HG03175 (cell line): ENCODE measurements around the gene SLC35F3.
"Not testable (repeated sequence)": the region's sequence is repeated elsewhere in the genome, so short reads cannot be mapped to it uniquely, and the experiment has no call there.

Source experiments
- ATAC-seq: cut with Tn5 transposase; IDR thresholded peaks from one replicate; pipeline ENCODE4 v1.9.1; 2021; ENCODE audit warnings: mild to moderate bottlenecking, moderate library complexity; ENCODE audit not compliant: unreplicated experiment

SLC35F3 gene

DNA sequence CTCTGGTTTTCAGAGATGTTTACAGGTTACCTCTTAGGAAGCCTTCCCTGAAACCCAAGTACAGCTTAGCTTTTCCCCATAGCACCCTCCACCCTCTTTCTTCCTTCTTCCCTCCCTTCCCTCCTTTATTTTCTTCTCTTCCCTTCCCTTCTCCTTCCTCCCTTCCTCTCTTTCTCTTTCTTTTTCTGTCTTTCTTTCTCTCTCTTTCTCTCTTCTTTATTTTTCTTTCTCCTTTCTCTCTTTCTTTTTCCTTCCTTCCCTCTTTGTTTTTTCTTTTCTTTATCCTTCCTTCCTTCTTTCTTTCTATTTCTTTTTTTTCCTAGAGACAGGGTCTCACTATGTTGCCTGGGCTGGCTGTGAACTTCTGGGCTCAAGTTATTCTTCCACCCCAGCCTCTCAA lies 231.6 kb downstream of the SLC35F3 start:
- ATAC-seq, result no peak

DNA sequence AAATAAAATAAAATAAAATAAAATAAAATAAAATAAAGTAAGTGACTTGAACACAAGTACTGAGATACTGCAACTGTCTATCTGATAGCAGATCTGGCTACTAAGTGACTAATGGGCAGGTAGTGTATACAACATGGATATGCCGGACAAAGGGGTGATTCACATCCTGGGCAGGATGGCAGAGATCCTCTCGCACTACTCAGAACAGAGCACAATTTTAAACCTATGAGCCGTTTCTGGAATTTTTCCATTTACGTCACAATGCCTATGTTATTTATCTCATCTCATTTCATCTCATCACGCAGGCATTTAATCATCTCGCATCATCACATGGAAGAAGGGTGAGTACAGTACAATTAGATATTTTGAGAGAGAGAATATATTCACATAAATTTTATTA lies 235.5 kb downstream of the SLC35F3 start:
- no peak for ATAC-seq

DNA sequence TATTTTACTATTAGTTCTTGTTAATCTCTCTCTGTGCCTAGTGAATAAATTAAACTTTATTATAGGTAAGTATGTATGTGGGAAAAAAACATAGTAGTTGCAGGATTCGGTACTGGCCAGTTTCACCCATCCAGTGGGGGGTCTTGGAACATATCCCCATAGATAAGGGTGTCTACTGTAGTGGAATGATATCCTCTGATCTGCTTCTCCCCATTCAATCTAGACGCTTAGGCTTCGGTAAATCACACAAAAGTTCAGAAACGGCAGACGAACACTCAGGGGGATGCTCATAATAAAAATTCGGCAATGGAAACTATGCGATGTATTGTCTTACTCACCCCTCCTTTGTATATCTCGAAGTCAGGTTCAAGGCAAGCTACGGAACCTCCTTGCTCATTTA lies 235.9 kb downstream of the SLC35F3 start:
- no peak for ATAC-seq

DNA sequence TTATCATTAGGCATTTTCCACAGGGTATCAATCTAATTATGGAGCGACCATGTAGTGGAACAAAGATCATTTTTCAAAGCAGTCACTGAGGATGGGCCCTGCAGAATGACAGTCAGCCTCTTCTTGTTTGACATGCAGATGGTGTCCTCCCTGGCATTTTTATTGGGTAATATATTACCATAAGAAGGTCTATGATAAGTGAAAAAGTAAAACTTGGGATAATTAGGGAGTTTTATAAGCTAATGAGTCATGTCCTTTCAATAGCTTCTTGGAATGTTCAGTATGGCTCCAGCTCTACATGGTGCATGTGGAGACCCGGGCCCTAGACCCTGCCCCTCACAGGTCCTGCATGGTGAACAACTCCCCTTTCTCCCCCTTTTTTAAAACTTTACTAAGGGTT lies 236.5 kb downstream of the SLC35F3 start:
- ATAC-seq, result no peak

DNA sequence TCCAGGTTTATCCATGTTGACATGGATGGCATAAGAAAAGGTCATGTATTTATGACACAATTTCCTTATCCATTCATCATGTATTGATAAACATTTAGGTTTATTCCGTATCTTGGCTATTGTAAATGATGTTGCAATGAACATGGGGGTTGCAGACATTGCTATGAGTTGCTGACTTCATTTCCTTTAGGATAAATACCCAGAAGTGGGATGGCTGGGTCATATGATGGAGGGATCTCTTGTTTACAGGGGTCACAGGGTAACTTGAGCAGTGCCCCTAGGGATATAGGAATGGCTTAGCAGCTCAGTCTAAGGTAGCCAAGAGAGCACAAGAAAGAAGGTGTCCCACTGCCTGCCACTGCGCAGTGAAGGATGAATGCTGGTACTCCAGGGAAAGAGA lies 239.2 kb downstream of the SLC35F3 start:
- no peak for ATAC-seq

DNA sequence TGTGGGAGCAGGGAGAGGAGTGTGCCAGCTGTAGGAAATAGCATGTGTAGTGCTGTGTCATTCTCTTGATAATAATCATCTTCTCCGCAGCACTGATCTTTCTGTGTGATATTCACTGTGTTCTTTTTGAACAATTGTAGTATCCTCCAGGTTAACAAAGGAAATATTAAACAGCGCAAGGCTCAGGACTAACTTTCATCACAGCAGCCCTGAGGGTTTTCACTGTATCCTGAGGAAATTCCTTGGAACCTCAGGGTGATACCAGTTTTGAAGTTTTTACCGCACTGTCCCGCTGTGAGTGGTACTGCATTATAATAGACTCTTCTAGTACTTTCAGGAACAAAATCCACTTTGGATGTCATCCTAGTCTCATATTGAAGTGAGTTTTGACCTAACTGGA lies 240.4 kb downstream of the SLC35F3 start:
- ATAC-seq, result no peak

DNA sequence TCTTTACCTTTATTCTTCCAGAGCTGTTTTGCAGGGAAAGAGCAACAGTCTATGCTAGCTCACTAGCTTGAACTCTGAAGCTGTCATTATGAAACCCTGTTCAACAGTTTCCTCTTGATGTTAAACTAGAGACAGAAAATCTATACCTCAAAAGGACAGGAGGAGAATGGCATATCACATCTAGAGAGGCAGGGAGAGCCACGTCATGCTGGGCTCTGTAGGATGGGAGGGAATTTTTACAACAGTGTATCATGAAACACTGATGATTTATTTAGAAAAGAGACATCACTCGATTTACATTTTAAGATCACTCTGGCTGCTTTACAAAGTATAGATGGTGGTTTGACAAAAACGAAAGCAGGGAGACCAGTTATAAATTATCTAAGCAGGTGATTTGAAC lies 243.9 kb downstream of the SLC35F3 start:
- ATAC-seq, result no peak

DNA sequence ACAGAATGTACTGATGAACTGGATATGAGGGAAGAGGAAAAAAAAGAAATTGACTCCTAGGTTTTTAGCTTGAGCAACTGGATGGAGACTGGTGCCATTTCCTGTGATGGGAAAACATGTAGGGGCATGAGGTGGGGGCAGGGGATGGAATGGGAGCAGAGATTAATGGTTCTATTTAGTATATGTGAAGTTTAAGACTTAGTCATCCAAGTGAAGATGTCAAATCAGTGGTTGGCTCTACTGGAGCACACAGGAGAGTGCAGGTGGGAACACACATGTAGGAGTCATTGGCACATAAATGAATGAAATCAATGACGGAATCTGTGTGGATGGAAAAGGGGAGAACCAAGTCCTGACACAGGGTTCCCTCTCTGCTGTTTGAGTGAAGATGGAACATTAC lies 244.3 kb downstream of the SLC35F3 start:
- no peak for ATAC-seq

DNA sequence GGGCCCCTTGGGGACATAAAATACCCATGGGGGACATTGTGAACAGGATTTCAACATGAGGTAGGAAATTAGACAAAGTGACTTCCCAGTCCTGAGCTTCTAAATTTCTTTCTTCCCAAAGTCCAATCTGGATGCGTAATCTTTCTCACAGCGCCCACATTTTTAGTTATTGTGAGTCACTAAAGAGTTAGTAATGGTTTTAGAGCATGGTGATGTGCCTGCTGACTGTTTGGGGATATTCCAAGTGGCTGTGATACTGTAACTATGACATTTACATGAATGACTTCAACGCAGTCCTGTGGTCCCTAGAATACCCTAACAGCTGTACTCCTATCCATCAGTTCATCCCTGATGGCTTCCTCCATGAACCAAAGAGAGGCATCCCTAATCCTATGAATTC lies 244.7 kb downstream of the SLC35F3 start:
- ATAC-seq, result no peak

DNA sequence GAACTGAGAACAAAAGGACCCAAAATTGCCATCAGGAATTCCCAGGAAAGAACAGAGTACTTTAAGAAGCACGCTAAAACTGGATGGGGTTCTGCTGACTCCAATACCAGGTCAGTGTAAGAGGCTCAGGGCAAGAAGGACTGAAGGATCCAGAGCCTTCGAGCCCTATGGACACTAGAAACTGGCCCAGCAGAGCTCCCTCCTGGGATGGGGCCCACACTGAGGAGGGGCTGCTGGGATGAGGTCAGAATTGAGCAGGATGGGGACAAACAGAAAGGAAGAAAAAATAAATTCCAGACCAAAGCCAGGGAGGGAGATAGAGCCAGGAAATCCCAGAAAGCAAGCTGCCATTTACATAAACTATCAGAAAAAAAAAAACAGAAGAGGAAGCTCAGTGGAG lies 246.4 kb downstream of the SLC35F3 start:
- no peak for ATAC-seq

DNA sequence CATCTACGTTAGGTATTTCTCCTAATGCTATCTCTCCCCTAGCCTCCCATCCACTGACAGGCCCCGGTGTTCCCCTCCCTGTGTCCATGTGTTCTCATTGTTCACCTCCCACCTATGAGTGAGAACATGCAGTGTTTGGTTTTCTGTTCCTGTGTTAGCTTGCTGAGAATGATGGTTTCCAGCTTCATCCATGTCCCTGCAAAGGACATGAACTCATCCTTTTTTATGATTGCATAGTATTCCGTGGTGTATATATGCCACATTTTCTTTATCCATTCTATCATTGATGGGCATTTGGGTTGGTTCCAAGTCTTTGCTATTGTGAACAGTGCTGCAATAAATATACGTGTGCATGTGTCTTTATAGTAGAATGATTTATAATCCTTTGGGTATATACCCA lies 247.9 kb downstream of the SLC35F3 start:
- ATAC-seq, result not testable (repeated sequence)

DNA sequence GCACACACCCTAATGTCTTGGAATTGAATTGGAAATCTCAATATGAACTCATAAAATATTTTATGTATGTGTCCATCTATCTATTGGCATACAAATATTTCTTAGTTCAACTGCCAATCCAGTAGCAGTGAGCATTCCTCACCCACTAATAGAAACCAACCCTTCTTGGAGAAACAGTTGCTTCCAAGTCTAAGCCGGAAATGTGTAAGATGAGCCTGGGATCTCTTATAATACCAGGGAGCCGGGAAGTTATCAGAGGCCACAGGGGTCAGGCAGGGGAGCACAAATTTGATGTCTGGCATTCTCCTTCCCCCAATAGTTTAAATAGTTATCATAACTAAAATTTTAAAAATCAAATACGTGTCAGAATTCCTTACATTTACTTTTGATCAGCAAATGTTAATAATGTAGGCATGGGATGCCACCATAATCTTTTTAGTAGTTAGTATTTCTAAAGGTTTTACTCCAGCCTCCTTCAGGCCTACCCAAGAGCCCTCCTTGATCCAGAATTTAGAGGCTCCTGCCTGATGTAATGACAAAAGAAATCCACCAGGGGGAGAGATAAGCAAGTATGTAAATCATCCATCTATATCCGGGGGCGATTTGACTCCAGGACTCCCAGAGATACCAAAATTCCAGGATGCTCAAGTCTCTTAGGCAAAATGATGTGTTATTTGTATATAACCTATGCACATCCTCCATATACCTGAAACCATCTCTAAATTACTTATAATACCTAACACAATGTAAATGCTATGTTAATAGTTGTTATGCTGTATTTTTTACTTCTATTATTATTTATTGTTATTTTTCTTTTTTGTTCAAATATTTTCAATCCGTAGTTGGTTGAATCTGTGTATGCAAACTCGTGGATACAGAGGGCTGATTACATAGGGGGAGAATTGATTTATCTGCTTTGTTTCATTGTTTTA lies 250.1 kb downstream of the SLC35F3 start:
- ATAC-seq, result no peak

DNA sequence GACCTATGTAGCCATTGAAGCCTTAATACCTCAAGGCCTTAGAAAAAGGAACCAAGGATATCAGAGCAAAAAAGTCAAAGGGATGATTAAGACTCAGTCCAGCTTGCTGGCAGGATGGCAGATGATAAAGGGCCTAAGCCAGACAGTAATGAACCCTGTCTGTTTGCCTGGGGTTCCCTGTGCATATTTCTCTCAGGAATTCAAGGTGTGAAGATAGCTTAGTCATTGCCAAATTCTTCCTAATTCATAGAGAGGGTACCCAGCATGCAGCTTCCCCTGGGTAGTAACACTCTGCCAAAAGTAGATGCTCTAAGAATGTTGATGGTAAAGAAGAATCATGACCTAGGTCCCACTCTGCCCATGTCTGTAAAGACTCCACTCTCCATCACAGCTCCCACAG lies 258.2 kb downstream of the SLC35F3 start:
- no peak for ATAC-seq

DNA sequence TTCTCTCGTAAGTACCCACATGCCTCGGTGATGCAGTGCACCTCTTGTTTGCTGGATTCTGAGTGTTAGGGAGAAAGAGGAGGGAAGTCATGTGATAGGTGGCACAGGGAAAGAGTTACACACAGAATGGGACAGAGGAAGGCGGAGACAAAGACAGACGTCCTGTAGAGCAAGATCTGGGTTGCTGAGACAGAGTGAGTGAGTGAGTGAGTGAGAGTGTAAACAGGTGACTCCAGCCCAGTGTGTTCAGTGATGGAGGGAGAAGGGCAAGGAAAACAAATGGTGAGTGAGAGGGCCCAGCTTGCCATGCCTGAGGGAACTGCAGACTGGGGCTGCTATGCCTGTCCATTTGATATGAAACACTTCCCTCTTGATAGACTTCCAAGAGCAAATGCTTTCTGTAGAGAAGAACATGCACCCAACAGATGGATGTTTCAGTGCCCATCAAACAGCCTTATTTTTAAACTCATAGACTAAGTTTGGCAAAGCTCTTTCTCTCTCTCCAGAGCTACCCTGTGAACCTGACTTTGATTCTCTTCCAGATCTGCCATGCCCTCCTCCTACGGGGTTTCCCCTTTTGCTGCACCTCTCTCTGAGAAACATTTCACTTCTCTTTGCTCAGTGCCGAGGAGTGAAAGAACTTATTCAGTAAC lies 258.9 kb downstream of the SLC35F3 start:
- ATAC-seq, result no peak

DNA sequence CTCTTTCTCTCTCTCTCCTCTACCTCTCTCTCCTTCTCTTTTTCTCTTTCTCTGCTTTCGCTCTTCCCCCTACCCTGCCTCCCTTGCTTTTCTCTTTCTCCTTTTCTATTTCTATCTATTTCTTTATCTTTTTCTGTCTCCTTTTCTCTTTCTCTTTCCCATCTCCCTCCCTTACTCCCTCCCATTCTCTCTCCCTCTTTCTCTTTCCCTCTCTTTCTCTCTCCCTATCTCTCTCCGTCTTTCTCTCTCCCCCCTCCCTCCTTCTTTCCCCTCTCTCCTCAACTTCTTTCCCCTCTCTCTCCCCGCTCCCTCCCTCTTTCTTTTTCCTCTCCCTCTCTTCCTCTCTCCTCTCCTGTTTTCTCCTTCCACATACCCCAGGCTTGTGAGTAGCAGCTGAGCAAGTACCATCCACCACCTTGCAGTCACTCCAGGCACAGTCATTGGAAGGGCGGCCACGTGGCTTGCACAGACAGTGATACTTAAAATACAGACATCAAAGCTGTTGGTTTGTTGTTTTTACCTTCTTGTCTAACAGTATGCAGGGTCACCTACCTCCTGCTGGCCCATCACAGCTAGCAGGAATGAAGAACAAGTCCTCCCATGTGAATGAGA lies 259.7 kb downstream of the SLC35F3 start:
- ATAC-seq, result no peak

DNA sequence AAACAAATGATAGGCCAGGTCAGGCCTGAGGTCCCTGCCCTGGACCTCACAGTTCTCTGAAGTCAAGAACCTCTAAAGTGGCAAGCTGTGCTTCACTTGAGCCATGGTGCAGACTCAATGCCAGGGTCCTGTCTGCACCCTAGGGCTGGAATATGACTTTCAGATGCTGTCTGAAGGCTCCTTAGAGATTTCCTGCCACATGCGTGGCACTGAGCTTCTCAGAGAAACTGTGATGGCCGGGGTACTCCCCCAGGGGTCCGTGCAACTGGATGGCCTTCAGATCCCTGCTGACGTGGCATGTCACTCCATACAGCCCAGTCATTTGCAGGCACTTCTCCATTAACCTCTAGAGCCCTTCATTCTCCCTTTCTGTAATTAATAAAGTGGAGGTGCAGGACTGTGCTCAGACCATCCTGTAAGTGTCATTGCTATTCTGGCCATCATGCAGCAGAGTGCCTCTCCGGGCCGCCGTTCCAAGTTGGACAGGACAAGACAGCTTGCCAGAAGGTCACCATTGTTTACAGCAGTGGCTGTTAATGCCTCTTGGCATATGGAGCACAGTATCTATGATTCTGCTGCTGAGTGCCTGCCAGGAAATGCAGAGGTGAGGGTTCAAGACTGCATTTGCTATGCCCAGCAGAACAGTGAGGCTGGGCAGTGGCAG lies 263.7 kb downstream of the SLC35F3 start:
- ATAC-seq, result no peak

DNA sequence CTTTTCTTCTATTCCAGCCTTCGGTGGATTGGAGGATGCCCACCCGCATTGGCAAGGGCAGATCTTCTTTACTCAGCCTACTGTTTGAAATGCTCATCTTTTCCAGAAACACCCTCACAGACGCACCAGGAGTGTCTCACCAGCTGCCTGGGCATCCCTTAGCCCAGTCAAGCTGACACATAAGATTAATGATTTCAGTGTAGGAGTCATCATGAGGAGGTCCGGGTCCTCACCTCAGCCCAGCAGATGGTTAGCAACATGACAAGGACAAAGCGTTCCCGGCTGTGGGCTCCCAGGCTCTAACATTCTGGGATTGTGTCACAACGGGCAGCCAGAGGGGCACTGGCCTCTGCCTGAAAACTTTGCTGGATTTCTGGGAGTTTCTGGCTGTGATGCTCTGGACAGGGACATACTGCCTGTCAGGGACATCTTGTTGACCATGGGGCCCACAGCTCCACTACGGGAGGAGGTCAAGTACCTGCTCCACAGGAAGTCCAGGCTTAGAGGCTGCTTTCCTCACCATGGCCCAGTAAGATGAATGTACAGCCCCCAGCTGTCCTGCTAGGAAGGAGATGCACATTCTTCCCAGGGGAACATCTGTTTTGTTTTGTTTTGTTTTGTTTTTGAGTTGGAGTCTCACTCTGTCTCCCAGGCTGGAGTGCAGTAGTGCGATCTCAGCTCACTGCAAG lies 264.8 kb downstream of the SLC35F3 start:
- ATAC-seq, result no peak

DNA sequence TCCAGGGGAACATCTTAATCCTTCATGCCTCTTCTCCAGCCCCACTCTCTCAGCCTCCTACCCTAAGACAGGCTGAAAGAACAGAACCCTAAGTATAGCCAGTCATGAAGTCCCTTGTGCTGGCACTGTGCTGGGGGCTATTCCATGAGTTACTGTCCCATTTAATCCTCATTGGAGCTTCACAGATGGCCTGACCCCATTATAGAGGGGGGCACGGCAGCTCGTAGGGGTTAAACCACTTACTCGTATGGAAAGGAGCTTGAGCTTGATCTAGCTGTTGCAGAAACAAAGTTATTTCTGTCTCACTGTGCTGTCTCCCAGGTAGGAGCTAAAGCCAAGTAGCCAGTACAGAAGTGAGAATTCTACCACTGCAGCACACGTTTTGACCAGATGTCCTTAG lies 265.6 kb downstream of the SLC35F3 start:
- ATAC-seq, result no peak

DNA sequence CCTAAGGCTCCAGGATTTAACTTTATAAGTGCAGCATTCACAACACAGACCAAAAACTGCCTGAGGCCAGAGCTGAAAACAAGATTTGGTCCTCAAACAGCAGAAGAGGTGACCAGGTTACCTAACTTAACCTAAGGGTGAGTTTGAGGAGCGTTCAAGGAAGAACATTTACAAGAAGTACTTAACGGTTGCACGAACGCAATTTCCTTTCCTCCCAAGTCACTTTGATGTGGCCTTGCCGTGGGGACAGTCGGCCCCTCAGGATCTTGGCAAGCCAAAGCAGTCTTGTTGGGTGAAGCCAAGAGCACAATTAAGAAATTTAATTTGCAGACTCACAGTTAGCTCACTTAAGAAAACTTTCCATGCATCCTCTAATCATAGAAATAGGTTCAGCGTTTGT lies 266.1 kb downstream of the SLC35F3 start:
- ATAC-seq, result no peak

DNA sequence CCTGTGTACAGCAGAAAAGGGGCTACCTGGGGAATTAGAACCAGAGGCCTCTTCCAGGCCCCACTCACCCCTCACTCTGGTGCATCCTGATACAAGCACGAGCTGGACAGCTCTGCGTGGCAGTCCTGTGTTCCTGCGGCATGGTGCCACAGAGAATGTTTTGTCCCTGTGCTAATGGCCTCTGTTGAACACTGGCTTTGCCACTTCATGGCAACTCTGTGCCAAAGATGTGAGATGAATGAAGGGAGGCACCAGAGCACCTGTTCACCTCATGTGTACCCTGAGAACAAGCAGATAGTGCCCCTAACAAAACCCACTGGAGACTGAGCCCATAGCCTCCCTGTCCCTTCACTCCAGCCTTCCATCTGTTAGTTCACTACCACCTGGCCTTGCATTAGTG lies 269.5 kb downstream of the SLC35F3 start:
- no peak for ATAC-seq

DNA sequence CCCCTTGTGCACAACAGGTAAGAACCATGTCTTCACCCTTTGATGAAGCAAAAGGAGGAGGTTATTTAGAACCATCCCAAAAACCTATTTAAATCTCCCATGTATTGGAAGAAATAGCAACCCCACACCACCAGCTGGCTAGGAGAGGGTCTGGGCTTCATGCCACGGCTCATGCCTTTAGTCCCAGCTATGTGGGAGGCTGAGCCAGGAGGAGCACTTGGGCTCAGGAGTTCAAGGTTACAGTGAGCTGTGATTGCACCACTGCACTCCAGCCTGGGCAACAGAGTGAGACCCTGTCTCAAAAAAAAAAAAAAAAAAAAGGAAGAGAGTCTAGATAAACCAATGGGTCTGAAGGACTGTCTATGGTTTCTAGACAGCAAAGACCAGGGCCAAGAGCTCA lies 270.9 kb downstream of the SLC35F3 start:
- ATAC-seq, result no peak
